D341Med (cell line): ENCODE results near the gene CDK13.

ENCODE experiments used
- DNase-seq: peaks from one replicate; pipeline ENCODE4 v3.0.0; 2012; ENCODE audit warnings: low spot score

The CDK13 gene

GRCh38 chr7:40008223-40008815, 58.3 kb downstream of the CDK13 start:
- no peak for DNase-seq

GRCh38 chr7:40009301-40009700, 59.2 kb downstream of the CDK13 start:
- no peak for DNase-seq

DNA sequence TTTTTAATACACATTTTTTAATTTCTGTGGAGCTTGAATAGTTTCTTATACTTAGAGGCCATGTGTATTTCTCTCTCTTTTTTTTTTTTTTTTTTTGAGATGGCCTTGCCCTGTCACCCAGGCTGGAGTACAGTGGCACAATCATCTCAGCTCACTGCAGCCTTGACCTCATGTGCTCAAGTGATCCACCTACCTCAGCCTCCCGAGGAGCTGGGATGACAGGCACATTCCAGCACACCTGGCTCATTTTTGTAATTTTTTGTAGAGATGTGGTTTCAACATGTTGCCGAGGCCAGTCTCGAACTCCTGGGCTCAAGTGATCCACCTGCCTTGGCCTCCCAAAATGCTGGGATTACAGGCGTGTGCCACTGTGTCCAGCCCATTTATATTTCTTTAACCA, 64.3 kb downstream of the CDK13 start:
- DNase-seq, result no peak

- no peak for DNase-seq
Observed at GRCh38 chr7:40015790-40016296, 65.8 kb downstream of the CDK13 start.

GRCh38 chr7:40019558-40019957, 69.5 kb downstream of the CDK13 start:
- DNase-seq, result no peak

DNA sequence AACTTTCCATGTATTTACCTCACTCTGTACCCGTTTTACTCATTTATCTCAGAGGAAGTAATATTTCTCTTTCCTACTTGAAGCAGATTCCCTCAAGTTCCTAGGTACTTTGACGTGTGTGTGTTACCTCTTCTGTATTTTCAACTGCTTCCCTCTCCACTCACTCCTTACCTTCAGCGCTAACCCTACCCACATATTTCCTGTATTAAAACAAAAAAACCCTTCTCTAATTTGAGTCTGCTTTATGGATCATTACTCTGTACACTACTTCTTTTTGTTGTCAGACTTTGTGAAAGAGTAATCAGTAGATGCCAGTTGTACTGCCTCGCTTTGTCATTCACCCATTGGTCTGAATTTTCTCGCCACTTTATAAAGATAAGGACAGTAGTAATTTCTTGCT, 74.0 kb downstream of the CDK13 start:
- DNase-seq, result no peak

- no peak for DNase-seq
Observed at GRCh38 chr7:40024841-40025240, 74.8 kb downstream of the CDK13 start.

GRCh38 chr7:40027545-40027944, 77.5 kb downstream of the CDK13 start:
- no peak for DNase-seq

- DNase-seq, result no peak
Observed at GRCh38 chr7:40033826-40034225, 83.8 kb downstream of the CDK13 start.

DNA sequence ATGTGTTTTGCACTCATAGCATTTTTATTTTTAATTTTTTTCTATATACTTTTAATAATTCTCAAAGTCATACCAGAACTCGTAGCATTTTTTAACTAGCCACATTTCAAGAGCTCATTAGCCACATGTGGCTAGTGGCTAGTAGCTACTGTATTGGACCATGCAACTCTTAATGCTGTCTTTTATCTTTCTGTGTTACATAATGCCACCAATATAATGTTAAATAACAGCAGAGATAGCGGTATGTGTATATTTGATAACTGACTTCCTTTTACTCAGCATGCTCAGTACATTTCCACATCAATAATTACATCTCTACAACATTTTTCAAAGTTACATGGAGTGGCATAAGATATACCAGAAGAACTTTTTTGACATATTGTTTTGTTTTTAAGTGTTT, 91.4 kb downstream of the CDK13 start:
- no peak for DNase-seq

- DNase-seq, result no peak
Observed at GRCh38 chr7:40043164-40043563, 93.1 kb downstream of the CDK13 start.

GRCh38 chr7:40047661-40048060, 97.6 kb downstream of the CDK13 start:
- DNase-seq, result no peak

GRCh38 chr7:40057292-40057691, 107.2 kb downstream of the CDK13 start:
- DNase-seq, result no peak

- DNase-seq, result no peak
Observed at GRCh38 chr7:40058026-40058425, 108.0 kb downstream of the CDK13 start.

GRCh38 chr7:40058636-40059035, 108.6 kb downstream of the CDK13 start:
- no peak for DNase-seq

DNA sequence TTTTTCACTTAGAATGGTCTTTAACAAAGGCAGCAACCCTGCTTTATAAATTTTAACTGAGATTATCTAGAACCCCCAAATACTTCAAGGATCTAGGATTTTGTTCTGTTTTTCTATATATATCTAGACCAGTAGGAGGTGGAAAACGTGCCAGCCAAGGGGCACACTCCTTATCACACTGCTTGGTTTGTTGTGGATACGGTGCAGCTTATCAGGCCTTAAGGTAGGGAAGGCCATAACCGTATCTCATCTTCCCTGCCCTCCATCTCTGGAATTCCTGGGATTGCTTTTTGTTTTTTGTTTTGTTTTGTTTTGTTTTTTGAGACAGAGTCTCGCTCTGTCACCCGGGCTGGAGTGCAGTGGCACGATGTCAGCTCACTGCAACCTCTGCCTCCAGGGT, 109.0 kb downstream of the CDK13 start:
- peak; percentile 36 for DNase-seq

DNA sequence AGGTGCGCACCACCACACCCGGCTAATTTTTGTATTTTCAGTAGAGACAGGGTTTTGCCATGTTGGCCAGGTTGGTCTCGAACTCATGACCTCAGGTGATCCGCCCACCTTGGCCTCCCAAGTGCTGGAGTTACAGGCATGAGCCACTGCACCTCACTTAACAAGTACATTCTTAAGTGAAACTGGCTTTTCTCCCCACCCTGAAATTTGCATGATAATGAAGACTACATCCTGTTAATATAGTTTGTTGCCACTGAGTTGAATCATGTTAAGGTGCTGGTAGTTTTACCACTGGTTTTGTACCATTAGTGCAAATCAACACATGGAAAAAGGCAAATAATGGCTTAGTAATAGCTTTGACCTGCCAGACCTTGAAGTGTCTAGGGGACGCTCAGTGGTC, 122.2 kb downstream of the CDK13 start:
- no peak for DNase-seq

GRCh38 chr7:40073239-40073638, 123.2 kb downstream of the CDK13 start:
- no peak for DNase-seq

GRCh38 chr7:40077849-40078248, 127.8 kb downstream of the CDK13 start:
- no peak for DNase-seq

GRCh38 chr7:40092182-40092581, 142.1 kb downstream of the CDK13 start:
- no peak for DNase-seq

GRCh38 chr7:40093631-40094350, 143.7 kb downstream of the CDK13 start:
- DNase-seq, result no peak

GRCh38 chr7:40095230-40095629, 145.2 kb downstream of the CDK13 start:
- no peak for DNase-seq

DNA sequence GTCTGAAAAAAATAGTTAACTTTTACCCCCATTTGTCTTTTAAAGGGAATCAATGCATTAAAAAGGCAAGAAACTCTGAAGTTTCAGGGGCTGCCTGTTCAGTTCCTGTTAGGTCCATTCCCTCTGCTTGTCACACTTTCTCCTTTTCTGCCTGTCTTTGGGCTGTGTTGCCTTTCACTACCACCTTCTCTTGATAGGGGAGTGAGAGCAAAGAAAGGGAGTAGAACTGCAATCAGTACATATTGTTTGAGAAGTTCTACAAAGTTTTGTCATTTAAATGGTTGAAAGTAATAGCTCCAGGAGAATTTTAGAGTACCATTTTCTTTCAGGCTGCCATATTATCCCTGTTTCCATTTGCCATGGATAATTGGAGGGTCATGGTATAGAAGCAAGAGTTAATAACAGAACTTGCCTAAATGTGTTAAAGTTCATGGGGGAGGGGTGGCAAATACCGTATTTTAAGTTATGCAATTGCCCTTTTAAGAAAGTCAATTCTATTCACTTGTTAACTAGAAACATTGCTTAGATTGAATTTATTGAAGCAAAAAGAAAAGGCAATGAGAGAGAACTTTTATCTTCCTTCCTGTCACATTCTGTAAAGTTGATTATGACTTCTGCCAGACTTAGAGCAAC, 145.8 kb downstream of the CDK13 start:
- no peak for DNase-seq
